HCT116 (cell line): ENCODE data around the gene AP5S1.

Experiments
- CBX3 ChIP-seq: IDR thresholded peaks from 2 replicates; pipeline ENCODE4 v1.6.1; 2012; ENCODE audit warnings: low read depth
- CEBPB ChIP-seq: IDR thresholded peaks from 2 replicates; pipeline ENCODE4 v1.6.1; 2012; ENCODE audit warnings: low read depth
- EGR1 ChIP-seq: IDR thresholded peaks from 2 replicates; pipeline ENCODE4 v1.6.1; 2012; ENCODE audit warnings: low read depth
- EZH2 ChIP-seq: fragments of 200-600 bp; sonication (generic); IDR thresholded peaks from 2 replicates; pipeline ENCODE4 v1.6.1; 2017; ENCODE audit warnings: antibody characterized with exemption, mixed run types
- POLR2A ChIP-seq: IDR thresholded peaks from 2 replicates; pipeline ENCODE4 v1.7.0; 2011; ENCODE audit warnings: borderline replicate concordance; ENCODE audit not compliant: insufficient read depth, insufficient read length; ENCODE audit errors: extremely low read depth
- POLR2AphosphoS5 ChIP-seq: IDR thresholded peaks from 2 replicates; pipeline ENCODE4 v1.6.1; 2011; ENCODE audit warnings: mild to moderate bottlenecking, low read depth, low read length, moderate library complexity
- RAD21 ChIP-seq: IDR thresholded peaks from 2 replicates; pipeline ENCODE4 v1.6.1; 2012; ENCODE audit warnings: low read depth, mild to moderate bottlenecking
- YY1 ChIP-seq: IDR thresholded peaks from 2 replicates; pipeline ENCODE4 v1.6.1; 2011; ENCODE audit warnings: low read length, low read depth, moderate library complexity, mild to moderate bottlenecking; ENCODE audit not compliant: insufficient replicate concordance; ENCODE audit errors: extremely low read depth
- ZFX ChIP-seq: fragments of 450-650 bp; IDR thresholded peaks from 2 replicates; pipeline ENCODE4 v1.6.1; 2017
- TF ChIP-seq, protein P1 (sequence below), 3 experiments: fragments of 200-600 bp in 1 of 3; sonication (generic) in 1 of 3; IDR thresholded peaks in 2 of 3; conservative IDR thresholded peaks in 1 of 3; 2 replicates each; pipeline ENCODE4 v1.5.1; 2012 to 2017; ENCODE audit warnings: low read depth in 2 of 3, low read length in 2 of 3, antibody characterized with exemption in 1 of 3, borderline replicate concordance in 1 of 3, control low read depth in 1 of 3, mild to moderate bottlenecking in 1 of 3, mixed read lengths in 1 of 3, mixed run types in 1 of 3, moderate library complexity in 1 of 3; ENCODE audit not compliant: insufficient read depth in 1 of 3
- TF ChIP-seq, protein P2 (sequence below): IDR thresholded peaks from 2 replicates; pipeline ENCODE4 v1.6.1; 2012

DNA sequence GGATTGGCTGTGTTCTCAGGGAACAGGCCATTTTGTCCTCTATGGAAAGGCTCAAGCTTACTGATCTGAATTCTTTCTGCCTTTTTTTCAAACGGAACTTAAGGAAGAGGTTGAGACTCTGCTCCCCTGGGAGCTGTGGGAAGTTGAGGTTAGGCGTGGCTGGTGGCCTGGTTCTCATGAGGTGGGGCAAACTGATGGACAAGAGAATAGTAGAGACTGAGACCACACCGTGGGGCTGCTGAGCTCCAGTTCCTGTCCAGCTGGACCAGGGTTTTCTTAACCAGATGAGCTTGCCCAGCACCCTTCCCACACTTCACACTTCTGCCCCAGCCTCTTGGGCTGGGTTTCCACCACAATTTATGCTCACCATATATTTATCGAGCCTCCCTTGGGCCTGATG is 6.1 kb downstream of the AP5S1 start:
- no peak for TF ChIP-seq CBX3
- no peak for TF ChIP-seq POLR2A
- TF ChIP-seq, protein P1, sequence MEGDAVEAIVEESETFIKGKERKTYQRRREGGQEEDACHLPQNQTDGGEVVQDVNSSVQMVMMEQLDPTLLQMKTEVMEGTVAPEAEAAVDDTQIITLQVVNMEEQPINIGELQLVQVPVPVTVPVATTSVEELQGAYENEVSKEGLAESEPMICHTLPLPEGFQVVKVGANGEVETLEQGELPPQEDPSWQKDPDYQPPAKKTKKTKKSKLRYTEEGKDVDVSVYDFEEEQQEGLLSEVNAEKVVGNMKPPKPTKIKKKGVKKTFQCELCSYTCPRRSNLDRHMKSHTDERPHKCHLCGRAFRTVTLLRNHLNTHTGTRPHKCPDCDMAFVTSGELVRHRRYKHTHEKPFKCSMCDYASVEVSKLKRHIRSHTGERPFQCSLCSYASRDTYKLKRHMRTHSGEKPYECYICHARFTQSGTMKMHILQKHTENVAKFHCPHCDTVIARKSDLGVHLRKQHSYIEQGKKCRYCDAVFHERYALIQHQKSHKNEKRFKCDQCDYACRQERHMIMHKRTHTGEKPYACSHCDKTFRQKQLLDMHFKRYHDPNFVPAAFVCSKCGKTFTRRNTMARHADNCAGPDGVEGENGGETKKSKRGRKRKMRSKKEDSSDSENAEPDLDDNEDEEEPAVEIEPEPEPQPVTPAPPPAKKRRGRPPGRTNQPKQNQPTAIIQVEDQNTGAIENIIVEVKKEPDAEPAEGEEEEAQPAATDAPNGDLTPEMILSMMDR (IDR thresholded peaks at IDR 0.05 in 2 of 3, conservative IDR thresholded peaks at IDR 0.05 in 1 of 3; ENCODE audit: borderline replicate concordance in 1 of 3, insufficient read depth in 1 of 3, low read depth in 2 of 3, low read length in 2 of 3) = no peak
- no peak for TF ChIP-seq YY1
- no peak for TF ChIP-seq EGR1
- TF ChIP-seq EZH2 = no peak
- TF ChIP-seq, protein P2, sequence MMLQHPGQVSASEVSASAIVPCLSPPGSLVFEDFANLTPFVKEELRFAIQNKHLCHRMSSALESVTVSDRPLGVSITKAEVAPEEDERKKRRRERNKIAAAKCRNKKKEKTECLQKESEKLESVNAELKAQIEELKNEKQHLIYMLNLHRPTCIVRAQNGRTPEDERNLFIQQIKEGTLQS = no peak
- no peak for TF ChIP-seq CEBPB
- TF ChIP-seq POLR2AphosphoS5 = no peak
- no peak for TF ChIP-seq ZFX
- no peak for TF ChIP-seq RAD21
